ENCODE data around the gene SLC39A13.

The SLC39A13 gene

GRCh38 chr11:47407746-47408590 is at the start of gene SLC39A13:
Gene SLC39A13 (plus strand): TSS chr11:47408590. CDS start chr11:47410095, 1,505 bp downstream.
- peak; percentile 80 for DNase-seq (ENCODE audit: low read depth, low spot score)

DNA sequence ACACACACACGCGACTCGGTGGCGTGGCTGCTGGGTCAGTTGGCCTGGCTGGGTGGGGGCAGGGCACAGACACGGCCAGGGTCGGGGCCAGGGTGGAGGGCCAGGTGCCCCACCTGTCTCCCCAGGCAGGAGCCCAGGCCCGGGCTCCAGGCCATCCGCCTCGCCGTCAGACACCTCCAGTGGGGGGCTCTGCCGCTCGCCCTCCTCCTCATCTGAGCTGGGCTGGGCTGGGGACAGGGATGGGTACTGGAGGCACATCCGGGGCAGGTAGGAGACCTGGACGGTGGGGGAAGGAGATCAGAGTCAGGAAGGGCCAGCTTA is 49.7 kb upstream of the SLC39A13 start:
- DNase-seq (ENCODE audit: low read depth, low spot score): no peak

DNA sequence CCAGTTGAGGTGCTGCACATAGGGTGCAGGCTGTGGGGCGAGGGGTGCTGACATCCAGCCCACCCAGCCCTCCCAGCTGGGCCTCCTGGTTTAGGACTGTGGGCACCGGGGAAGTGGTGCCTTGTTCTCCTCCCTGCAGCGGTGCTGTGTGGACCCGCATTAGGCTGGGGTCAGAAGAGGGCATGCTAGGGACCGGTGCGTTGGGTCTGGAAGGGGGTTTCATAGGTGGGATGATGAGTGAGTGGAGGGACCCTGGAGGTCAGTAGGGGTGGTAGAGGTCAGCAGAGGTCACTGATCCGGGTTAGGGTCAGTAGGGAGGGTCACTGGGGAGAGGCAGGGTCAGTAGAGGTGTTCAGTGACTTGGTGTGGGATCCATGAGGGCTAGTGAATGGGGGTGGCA is 49.2 kb upstream of the SLC39A13 start:
- no peak for DNase-seq (ENCODE audit: low read depth, low spot score)

DNA sequence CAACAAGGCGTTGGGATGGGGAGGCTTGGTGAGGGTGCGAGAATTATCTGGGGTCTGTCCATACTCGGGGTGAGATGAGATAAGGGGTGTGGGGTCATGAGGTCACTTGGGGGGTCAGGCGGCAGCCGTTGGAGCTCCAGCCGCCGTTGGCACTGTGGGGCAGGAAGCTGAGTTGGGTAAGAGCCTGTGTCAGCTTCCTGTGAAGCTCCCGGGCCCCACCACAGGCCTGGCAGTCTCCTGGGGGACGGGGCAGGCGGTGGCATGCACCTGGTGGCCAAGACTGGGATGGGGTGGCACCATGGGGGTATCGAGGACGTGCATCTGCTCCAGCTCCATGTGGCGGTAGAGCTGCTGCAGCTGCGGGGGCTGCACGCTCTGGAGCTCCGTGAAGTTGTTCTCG is 48.8 kb upstream of the SLC39A13 start:
- DNase-seq (ENCODE audit: low read depth, low spot score): no peak

GRCh38 chr11:47360341-47360740 is 48.0 kb upstream of the SLC39A13 start:
- no peak for DNase-seq (ENCODE audit: low read depth, low spot score)

- no peak for DNase-seq (ENCODE audit: low read depth, low spot score)
Measured at GRCh38 chr11:47361419-47361818, 47.0 kb upstream of the SLC39A13 start.

- DNase-seq (ENCODE audit: low read depth, low spot score): no peak
Measured at GRCh38 chr11:47366020-47366490, 42.3 kb upstream of the SLC39A13 start.

DNA sequence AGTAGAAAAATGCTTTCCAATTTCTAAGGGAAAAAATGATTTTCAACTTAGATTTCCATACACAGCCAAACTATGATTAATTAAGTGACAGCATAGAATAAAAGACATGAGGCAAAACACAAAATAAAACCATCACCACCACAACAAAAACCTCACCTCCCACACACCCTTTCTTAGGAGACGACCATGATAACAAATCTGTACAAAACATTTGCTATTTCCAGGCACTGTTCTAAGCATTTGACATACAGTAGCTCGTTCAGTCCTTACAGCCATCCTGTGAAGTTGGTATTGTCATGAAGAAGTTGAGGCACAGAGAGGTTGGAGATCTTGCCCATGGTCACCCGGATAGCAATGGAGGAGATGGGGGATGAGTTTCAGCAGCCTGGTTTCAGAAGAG is 38.7 kb upstream of the SLC39A13 start:
- no peak for DNase-seq (ENCODE audit: low read depth, low spot score)

- DNase-seq (ENCODE audit: low read depth, low spot score): no peak
Measured at GRCh38 chr11:47372422-47372821, 36.0 kb upstream of the SLC39A13 start.

DNA sequence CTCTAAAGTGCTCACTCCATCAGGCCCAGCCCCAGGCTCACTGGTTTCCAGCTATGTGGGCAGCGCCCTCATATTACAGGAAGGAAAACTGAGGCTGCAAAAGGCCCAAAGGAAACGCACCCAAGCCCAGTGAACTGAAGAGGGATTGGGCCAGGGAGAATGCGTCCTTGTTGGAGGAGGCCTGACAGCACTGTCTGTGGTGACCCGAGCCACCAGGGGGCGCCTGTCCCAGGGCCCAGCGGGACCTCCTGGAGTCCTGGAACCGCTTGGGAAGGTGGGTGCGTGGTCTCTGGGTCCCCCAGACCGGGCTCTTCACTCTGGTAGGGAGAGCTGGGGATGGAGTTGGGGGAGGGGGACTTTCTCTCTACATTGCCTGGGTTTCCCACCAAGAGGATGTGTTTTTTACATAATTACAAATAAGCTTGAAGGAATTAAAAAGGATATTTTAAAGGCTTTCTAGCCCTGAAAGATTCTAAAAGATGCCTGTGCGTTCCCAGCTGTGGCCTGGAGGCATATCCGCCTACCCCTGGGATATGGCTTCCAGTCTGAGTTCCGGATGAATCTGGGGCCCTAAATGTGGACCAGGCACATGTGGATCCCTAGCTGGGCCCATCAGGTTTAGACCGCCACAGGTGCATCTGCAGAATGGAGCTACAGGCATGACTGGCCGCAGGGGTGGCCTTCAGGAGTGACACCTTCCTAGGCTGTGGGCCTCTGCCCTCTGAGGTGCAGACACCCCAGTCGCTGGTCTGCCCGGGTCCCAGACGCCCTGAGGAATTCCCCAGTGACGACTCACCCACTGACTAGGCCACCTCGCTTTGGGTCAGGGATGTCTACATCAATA is 34.3 kb upstream of the SLC39A13 start:
- peak; percentile 74 for DNase-seq (ENCODE audit: low read depth, low spot score)

DNA sequence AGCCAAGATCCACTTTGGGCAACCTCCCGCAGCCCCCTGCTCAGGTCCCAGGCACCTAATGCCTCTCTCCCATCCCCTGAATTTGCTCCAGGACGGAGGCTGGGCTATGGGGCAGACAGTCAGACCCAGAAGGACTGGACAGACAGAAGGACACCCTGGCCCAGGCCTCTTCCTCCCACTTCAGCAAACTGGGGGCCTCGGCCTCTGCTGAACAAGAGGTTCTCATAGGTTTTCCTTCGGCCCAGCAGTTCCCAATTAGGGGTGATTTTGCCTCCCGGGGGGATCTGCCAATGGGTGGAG is 33.7 kb upstream of the SLC39A13 start:
- DNase-seq (ENCODE audit: low read depth, low spot score): no peak

DNA sequence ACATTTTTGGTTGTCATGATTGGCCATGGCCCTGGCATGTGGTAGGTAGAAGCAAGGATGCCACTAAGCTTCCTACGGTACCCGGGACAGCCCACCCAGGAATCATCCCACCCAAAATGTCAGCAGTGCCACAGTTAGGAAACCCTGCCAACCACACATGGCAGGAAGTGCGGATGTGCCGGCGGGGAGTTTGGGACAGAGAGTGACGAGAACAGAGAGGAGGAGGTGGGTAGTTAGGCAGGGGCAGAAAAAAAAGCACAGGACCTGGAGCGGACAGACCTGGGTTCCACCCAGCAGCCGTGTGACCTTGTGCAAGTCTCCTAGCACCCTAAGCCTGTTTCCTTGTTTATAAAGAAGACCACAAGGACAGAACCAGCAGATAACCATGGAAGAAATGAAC is 33.4 kb upstream of the SLC39A13 start:
- no peak for DNase-seq (ENCODE audit: low read depth, low spot score)

DNA sequence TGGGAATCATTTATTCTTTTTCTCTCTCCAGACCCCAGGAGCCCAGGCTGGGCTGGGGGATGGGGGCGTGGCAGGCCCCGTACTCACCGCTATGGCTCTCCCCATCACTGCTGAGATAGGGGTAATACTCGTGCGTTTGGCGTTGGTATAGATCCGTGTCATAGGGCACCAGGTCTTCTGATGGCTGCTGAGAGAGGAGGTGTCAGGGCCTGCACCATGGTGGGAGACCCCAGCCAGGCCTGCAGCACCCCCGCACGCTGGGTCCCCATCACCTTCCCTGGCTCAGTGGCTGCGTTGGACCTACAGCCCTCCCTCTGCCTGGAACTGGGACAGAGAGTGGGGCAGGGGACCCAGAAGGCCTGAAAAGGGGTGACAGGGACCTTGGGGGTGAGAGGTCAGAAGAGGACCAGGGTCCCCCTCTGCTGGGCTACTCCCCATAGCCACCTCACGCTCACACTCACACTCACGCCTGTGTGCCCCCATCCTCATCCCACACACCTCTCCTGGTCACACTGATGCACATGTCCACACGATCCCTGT is 32.8 kb upstream of the SLC39A13 start:
- no peak for DNase-seq (ENCODE audit: low read depth, low spot score)

DNA sequence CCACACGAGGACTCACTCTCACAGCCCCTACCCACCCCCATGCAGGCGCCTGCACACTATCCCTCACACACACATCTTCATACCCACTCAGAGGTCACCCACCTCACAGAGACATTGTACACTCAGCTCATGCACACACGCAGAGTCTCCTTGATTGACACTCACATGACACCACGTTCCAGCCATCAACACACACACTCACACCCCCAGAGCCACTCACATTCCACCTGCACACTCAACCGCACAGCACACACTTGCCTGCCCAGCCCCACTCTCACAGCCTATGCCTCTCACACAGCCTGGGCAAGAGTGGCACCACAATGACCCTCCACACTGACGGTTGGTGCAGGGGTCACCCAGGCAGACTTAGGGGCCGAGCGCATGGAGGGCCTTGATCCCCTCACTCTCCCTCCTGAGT is 32.3 kb upstream of the SLC39A13 start:
- no peak for DNase-seq (ENCODE audit: low read depth, low spot score)

DNA sequence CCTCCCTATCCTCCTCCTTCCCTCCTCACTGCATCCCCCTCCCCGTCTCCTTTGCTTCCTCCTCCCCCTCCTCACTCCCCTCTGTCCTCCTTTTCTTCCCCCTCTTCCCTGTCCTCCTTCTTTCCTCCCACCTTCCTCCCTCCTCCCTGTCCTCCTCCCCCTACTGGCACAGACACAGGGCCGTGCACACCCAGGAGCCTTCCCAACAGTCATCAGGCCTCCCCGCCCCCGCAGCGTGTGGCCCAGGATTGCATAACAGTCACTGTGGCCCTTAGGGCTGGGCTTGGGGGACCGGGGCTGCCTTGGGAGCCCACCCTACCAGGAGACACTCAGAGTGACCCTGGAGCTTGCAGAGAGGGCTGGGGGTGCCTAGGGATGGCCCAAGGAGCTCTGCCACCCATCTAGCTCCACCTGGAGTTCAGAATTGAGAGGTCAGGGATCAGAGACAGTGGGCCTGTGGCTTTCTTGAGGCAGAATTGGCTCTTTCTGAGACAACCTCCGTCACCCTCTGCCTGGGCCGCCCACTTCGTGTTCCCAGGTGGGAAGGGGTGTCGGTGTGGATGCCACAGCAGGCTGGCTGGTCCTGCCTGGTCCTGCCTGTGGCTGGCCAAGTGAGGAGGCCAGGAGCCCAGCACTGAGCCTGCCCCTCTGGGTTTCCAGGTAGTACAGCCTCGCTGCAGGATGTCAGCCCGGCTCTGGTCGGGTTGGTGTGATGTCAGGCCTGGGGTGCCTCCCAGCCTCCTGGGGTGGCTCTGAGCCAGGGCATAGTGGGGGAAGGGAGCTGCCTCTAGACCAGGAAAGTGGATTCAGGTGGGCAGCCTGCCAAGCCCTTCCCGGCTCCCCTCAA is 31.6 kb upstream of the SLC39A13 start:
- no peak for DNase-seq (ENCODE audit: low read depth, low spot score)

DNA sequence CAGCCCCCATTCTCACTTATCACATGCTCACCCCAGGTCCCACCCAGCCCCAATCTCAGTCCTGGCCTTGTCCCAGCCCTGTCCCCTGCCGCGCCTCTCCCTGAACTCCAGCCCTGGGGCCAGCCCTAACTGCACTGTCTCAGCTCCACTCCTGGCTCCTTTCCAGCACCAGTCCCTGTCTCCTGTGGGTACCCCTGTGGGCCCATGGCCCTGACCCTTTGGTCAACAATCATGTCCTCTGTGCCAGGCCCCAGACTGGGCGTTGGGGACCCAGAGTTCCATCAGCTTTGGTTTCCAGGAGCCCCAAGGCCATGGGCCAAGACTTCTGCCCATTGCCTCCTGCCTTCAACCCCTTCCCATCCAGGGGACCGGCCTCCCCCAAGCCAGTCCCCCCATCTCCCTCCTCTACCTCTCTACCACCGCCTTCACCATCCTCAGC is 30.8 kb upstream of the SLC39A13 start:
- no peak for DNase-seq (ENCODE audit: low read depth, low spot score)

- DNase-seq (ENCODE audit: low read depth, low spot score): no peak
Measured at GRCh38 chr11:47378010-47378835, 30.2 kb upstream of the SLC39A13 start, which contains the start of gene SPI1. Gene SPI1 (minus strand): TSS chr11:47378547. CDS start chr11:47378353, 194 bp downstream.

DNA sequence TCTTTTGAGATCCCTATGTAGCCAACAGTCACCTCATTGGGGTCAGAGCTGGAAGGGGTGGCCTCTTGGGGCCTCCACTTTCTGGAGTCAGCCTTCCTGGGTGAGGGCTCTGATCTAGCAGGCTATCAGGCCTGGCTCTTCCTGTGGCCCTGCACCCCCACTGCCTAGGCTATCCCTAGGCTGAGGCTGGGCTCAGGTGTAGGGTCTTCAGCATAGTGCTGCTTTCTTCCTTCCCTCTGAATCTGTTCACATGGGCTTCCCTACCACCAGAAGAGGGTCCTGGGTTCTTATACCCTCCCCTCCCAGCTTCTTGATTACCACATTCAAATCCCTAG is 29.6 kb upstream of the SLC39A13 start:
- no peak for DNase-seq (ENCODE audit: low read depth, low spot score)

DNA sequence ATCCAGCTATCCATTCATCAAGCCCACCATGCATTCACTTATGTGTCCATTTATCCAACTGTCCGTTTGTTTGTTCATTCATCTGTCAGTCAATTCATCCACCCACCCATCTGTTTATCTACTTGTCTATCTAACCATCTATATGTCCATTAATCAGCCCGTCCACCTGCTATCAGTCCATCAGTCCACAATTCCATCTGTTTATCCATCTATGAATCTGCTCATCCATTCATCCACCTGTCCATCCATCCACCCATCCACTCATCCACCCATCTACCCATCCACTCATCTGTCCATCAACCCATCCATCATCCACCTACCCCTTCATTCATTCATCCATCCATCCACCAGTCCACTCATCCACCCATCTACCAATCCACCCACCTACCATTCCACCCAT is 29.1 kb upstream of the SLC39A13 start:
- no peak for DNase-seq (ENCODE audit: low read depth, low spot score)

- no peak for DNase-seq (ENCODE audit: low read depth, low spot score)
Measured at GRCh38 chr11:47380078-47380477, 28.3 kb upstream of the SLC39A13 start.

- no peak for DNase-seq (ENCODE audit: low read depth, low spot score)
Measured at GRCh38 chr11:47383071-47383470, 25.3 kb upstream of the SLC39A13 start.

All from activated CD4-positive, CD25-positive, alpha-beta regulatory T cell treated with anti-CD3 and anti-CD28 coated beads, Interleukin-2, amount 50 U/mL, for 16 hours (primary cell).